ENCODE results near the gene EPB41L5.
"Not testable (repeated sequence)": the region's sequence is repeated elsewhere in the genome, so short reads cannot be mapped to it uniquely, and the experiment has no call there.

GRCh38 chr2:119996896-119997891 lies 15.7 kb upstream of the EPB41L5 start:
- not testable (repeated sequence) for TF ChIP-seq POLR2AphosphoS5 (IDR thresholded peaks at IDR 0.05; ENCODE audit: borderline replicate concordance, low read depth, low read length); EZH2 (IDR thresholded peaks at IDR 0.05); FOXP2 (optimal IDR thresholded peaks at IDR 0.05; ENCODE audit: control extremely low read depth, extremely low read length, insufficient read depth)

Measured in SK-N-MC (cell line).